GM19023 (cell line): ENCODE data around the gene MBLAC1.

ENCODE experiments used
- ATAC-seq: cut with Tn5 transposase; IDR thresholded peaks from one replicate; pipeline ENCODE4 v1.9.1; 2021; ENCODE audit warnings: mild to moderate bottlenecking, moderate library complexity; ENCODE audit not compliant: unreplicated experiment

Gene MBLAC1

DNA sequence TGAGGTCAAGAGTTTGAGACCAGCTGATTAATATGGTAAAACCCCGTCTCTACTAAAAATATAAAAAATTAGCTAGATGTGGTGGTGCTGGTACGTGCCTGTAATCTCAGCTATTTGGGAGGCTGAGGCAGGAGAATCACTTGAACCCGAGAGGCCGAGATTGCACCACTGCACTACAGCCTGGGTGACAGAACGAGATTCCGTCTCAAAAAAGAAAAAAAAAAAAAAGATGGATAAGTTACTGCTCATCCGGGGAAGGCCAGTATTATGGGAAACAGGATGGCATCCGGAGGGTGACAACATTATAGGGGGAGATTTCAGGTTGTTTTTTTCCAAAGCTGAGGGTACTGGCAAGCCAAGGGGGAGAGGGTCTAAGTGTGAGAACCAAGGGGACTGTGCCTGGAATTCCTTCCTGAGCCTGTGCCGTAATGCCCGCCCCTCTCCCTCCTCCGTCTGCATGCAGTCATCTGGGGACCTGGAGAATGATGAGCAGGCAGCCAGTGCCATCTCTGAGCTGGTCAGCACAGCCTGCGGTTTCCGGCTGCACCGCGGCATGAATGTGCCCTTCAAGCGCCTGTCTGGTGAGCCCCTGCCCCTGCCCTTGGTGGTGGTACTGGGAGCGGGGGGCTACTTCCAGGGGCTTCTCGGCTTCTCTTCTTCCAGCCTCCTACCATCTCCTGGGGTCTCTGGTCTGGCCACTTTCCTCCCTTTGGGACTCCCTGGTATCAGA is 26.3 kb downstream of the MBLAC1 start:
- ATAC-seq = no peak

DNA sequence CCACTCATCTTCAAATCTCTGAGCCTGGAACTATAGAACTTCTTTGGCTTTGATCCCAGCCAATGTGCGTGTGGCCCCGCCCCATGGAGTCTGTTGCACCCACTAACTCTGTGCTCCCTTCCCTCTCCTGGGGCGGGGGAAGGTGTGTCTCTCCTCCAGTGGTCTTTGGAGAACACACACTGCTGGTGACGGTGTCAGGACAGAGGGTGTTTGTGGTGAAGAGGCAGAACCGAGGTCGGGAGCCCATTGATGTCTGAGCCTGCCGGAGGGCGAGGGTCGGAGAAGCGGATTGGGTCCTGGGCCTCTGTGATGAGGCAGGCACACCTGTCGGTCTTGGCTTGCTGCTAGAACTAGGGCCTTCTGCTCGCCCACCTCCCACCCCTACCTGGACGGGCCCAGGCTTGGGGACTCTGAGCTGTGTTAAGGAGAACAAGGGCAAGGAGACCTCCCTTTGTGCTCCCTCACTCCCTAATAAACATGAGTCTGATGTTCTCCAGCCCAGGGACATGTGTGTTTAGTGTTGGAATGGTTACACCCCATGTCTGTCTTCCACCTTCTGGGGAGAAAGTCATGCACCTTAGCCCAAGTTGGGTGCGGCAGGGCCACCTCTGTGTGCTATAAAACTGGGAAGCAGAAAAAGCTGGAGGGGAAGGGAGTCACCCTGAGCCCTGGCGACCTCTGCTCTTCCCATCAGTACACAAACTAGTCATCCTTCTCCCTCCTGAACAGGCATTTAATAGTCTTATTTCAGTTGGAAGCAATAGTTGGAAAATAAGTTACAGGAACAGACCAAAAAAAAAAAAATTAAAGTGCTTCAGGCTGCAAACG is 27.2 kb downstream of the MBLAC1 start:
- no peak for ATAC-seq

DNA sequence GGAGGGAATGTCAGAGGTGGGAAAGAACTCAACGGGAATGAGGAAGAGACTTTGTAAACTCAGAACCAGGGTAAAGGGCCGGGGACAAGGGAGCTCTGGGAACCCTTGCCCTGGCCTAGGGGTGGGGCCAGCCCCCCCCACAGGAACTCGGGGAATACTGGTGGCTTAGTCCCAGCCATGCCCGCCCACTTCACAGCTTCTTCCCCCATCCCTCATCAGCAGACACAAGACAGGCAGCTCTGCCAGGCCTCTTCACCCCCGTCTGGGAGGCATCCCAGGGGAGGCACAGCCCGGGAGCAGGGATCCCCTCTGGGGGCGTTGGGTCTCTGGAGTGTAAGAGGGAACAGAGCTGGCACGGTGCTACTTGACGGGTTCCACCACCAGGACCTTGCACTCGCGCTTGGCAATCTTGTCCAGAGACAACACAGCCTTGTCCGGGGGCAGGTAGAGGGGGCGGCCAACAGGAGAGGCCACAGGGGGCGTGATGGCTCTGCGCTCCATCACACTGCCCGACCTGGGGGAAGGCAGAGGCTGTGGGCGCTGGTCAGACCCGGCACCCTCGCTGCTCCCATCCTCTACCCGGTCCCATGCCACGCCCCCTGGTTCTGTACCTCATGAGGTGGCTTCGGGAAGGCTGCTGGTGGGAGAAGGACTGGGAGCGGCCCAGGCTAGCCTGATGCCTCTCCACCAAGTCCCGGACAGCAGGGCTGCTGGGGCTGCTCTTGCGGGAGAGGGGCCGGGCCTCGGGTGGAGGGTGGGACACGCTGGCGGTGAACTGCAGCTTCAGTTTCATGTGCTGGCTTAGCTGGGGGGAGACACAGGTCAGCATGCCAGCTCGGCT is 28.1 kb downstream of the MBLAC1 start:
- ATAC-seq = no peak

DNA sequence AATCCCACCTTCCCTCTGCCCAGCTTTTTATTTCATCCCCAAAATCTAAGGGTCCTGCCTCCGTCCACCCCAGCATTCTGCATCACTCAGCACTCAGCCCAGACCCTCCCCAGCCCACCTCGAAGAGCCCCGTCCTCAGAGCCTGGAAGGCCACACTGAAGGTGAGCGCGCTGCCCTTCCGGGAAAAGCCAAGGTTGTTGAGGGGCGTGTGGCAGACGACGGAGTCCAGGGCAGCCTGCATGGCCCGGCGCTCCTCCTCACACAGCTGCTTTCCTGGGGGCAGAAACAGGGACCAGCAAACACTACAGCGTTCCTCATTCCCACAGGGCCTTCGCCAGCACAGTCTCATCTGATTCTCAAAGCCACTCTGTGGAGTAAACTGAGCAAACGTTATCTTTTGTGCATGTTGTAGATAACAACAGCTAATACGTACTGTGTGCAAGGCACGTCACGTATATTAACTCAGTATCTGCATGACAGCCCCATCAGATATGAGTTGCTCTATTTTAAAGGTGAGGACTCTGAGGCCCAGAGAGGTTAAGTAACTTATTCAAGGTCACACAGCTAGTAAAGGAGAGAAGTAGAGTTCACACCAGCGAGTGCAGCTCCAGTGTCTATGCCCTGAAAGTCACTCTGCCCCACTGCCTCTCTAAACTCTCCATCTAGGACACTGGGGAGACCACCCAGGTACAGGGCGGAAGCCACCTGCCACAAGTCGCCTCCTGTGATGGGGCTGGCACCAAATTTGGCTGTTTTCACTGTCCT is 29.0 kb downstream of the MBLAC1 start:
- no peak for ATAC-seq

DNA sequence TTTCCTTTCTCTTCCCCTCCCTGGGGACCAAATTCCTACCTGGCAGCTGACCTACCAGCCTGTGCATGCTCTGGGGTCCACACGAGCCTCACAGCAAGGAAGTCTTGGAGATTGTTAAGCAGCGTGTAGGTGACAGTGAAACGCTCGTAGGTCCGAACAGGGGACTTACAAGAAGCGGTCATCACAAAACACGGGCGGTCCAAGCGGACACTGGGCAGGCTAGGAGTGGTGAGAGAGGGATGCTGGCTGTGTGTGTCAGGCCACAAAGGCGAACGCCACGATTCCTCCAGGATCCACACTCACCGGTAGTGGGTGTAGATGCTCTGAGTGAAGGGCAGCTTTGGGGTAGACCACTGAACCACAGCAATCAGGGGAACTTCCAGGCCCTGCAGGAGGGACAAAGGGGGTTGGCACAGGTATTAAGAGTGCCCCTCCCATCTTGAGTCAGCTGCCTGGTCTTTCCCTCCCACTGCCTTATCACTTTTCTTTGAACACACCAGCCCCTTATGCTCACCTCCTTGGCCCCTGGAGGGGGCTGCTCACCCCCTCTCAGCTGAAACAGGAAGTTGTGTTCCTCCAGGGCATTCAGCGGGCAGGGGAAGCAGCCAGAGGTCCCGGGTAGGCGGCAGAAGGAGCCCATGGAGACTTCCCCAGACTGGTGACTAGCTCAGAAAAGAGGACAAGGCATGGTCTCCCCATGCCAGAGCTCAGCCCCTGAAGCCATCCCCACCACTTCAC is 29.7 kb downstream of the MBLAC1 start:
- ATAC-seq = no peak

DNA sequence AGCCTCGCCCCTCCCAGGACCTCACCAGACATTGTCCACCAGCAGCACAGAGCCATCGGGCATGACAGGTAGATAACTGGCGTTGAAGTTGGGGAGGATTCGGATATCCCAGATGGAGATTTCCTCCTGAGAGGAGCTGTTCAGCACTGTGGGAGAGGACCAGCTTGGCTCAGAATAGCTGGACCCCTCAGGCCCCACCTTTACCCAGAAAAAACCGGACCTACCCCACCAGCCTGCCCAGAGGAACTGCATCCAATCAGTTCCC is 30.2 kb downstream of the MBLAC1 start:
- ATAC-seq = no peak

DNA sequence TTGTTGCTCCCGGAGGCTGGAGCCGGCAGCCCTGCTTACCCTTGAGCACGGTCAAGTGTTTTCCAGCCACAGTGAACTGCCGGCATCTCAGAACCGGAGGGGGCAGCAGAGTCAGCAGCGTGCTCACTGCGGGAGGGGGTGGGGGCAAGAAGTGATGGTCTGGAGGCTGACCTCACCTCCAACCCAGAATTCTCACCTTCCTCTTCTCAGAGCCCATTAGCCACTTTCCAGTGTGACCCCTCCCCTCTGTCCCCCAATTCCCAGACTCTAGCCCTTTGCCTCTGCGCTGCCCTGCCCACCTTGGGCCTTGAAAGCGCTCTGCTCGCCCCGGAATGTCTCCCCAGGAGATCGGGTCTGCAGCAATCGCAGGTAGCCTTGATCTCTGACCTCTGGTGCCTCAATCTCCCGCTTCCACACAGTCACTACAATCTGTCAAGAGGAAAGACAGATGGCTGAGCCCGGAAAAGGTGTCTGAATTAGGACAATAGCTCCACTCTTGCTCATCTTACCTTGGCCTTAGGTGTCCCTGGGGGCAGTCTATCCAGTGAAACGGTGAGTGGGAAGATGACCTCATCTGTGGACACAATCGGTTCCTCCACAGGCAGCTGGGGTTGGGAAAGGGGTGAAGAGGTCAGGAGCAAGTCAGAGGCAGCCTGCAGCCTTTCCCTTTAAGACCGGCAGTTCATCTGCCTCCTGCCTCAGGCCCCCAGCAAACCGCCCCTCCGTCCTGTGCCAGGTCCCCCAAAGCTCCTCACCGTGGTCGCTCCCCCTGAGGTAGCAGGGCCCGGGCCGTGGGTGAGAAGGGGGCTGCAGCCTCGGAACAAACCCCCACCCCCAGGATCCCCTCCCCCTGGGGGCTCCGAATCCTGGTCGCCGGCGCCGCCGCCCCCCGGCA is 30.8 kb downstream of the MBLAC1 start:
- ATAC-seq = no peak

DNA sequence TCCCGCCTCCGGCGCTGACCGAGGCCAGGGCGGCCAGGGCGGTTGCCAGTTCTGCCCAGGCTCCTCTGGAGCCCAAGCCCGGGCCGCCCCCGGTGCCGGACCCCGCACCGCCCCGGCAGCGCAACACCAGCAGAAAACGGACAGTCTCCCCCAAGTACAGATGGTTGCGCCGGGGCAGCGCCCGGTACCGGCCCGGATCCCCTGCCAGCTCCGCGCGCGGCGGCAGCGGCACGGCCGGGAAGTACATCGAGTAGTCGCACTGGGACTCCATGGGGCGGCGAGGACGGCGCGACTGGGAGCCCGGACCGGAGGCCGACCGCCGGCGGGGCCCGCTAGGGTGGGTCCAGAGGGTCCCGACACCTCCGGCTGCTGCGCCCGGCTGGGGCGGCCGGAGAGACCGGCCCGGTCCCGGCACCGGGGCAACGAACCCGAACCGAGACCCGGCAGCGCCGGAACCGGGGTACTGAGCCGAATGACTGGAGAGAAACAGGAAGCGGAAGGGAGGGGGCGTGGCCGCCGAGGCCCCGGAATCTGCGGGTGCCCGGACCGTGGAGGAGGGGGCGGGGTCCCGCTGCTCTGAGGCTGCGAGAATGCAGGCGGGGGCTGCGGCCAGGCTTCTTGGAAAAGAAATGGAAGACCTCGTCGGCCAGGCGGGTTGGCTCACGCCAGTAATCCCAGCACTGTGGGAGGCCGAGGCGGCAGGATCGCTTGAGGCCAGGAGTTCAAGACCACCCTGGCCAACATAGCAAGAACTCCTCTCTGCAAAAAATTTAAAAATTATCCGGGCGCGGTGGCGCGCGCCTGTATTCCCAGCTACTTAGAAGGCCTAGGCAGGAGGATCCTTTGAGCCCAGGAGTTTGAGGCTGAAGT is 31.7 kb downstream of the MBLAC1 start, which contains the start of gene TRAPPC14:
TRAPPC14 (minus strand) TSS at position 495 of the 870 bp plus-strand sequence; CDS start at position 271, 224 bp downstream.
- ATAC-seq = peak; percentile 80

DNA sequence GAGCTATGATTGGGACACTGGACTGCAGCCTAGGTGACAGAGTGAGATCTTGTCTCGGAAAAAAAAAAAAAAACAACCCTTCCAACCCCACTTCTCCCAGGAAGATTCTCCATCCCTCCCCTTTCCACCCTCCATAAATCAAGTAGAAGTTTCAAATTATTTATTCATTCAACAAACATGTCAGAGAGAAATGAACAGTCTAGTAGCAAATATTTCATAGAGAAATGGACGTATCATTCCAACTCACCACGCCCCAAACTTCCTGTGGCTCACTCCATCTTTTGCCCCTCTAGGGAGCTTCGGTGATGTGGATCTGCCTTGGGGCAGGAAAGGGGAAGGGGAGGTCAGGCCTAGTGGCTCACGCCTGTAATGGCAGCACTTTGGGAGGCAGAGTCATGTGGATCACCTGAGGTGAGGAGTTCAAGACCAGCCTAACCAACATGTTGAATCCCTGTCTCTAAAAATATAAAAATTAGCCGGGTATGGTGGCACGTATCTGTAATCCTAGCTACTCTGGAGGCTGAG is 32.4 kb downstream of the MBLAC1 start:
- ATAC-seq = no peak

DNA sequence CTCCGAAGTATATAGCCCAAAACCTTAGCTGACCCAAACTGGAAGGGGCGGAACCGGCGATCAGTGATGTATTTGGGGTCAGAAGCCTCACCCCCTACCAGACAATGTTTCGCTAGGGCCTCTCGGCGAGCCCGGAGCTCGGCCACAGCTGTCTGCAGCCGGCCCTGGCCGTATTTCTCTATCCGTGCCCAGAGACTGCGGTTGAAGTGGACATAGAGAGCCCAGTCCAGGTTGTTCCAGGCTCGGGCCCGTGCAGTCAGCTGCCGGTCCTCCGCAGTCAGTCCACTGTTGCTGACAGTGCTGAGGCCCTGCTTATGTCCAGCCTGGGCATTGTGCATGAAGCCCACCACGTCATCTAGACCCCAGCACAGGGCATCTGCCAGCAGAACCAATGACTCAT is 33.3 kb downstream of the MBLAC1 start:
- no peak for ATAC-seq

DNA sequence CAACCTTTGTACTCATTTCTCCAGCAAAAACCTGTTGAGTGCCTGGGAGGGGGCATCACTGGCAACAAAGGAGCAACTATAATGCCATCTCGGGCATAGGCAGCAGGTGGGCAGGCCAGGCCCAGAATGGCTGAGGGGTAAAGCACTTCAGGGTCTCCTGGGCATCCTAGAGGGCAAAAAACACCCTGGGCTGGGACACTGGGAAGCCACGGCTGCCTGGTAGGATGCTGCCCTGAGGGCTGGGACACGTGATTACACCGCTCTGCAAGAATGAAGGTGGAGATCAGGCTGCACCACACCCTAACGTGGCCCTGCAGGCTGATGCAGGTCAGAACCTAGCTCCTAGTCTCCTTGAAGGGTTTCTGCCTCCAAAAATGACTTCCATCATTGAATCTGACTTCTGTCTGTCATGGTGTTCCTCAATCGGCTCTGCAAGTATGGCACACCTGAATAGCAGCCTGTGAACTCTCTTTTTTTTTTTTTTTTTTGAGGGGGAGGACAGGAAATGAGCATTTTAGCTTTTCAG is 36.3 kb downstream of the MBLAC1 start:
- no peak for ATAC-seq

DNA sequence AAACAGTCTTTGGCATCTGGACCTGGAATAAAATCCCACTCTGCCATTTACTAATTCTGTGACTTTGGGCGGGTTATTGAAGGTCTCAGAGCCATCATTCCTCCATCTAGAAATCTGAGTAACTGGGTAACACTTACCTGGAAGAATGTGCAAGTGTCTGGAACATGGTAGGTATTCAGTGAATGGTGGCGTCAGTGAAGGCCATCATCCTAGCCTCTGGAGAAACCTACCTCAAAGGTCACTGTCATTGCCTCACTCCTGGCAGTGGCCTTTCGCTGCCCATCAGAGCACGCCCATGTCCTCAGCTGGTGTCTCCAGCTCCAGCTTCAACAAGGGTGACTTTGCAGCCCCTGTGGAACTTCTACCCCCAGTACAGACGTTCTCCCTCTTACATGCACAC is 37.1 kb downstream of the MBLAC1 start:
- ATAC-seq = no peak

DNA sequence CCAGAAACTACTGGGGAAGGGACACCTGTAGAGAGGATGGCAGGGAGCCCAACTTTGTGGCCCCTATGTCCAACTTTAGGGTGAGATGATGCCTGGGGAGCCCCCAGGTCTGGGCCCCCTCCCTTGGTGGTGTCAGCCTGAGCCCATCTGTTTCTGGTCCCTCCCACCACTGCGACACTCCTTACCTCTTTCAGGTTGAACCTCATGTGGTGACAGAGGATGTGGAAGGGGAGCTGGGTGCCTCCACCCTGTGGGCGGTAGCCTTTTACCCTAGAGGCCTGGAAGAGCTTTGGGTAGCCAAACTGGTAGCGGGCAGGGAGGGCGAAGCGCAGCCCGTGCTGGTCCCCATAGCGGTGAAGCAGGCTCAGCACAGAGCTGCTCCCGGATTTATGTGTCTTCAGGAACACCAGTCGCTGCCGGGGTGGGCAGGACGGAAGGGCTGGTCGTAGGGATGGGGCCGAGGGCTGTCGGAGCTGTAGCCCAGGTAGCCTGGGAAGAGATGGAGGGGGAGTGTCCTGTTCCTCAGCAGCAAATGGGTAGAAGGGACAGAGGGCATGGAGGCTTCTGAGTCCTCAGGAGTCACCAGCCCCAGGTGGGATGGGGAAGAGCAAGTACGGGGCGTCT is 39.7 kb downstream of the MBLAC1 start:
- ATAC-seq = no peak

DNA sequence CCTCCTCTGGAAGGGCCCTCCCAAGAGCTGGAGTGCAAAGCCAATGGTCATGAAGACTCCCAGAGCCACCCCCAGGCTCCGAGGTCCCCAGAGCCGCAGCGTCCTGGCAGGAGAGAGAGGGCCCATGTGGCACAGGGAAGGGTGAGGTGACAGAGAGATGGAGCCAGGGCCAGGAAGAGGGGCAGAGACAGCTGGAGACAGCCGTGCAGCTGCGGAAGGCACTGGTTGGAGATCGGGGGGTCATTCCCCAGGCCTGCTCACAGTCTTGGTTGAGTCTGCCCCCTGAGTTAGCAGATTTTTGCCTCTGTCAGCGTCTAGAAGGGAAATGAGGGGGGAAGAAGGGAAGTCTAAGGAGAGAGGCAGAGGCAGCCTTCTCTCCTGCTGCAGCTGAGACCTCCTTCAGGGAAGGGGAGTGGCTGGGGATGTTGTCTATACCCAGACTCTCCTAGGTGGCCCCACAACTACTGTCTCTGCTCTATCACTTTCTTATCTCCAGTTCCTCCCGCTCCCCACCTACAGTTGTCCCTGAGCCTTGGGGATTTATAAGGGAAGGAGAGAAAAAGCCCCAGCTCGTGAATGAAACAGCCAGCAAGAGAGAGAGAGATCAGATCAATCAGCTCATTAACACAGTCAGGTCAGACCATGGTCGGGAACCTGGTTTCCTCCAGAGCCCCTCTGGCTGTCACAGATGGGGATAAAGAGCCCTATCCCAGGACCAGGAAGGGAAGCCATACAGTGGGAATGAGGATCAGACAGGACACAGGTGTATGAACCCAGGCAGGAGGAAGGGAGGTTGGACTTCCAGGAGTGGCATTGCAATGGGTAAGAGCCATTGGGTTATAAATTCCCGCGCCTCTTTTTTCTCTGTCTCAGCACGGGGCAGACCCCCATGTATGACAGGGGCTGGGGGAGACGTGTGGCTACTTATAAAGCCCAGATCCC is 40.5 kb downstream of the MBLAC1 start:
- no peak for ATAC-seq

DNA sequence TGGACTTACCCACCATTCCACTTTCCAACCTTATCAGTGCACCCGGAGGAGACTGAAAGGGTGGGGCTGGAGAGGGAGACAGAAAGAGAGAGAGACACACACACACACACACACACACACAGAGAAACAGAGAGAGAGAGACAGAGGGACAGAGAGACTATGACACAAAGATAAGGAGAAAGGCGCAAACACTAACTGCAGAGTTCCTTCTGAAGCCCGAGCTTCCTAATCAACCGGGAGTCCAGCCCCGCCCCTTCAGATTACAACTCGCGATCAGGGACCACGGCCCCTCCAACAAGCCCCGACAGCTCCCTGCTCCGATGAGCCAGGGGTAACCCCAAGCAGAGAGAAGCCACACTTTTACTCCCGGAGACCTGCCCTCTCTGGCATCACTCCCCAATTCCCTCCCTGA is 41.2 kb downstream of the MBLAC1 start:
- ATAC-seq = no peak
